Ishikawa (cell line): ENCODE measurements around the gene BEX3.

Experiments used
- CEBPB ChIP-seq: IDR thresholded peaks from 2 replicates; pipeline ENCODE4 v1.6.1; 2012
- FOXM1 ChIP-seq: IDR thresholded peaks from 2 replicates; pipeline ENCODE4 v1.6.1; 2012; ENCODE audit warnings: low read depth, borderline replicate concordance
- TAF1 ChIP-seq: IDR thresholded peaks from 2 replicates; pipeline ENCODE4 v1.6.1; 2012; ENCODE audit warnings: low read depth, mild to moderate bottlenecking
- TF ChIP-seq, protein P1 (sequence below): IDR thresholded peaks from 2 replicates; pipeline ENCODE4 v1.6.1; 2012; ENCODE audit warnings: low read depth, mild to moderate bottlenecking

- TF ChIP-seq FOXM1 (no peak), CEBPB (no peak), TAF1 (no peak)
- TF ChIP-seq, protein P1, sequence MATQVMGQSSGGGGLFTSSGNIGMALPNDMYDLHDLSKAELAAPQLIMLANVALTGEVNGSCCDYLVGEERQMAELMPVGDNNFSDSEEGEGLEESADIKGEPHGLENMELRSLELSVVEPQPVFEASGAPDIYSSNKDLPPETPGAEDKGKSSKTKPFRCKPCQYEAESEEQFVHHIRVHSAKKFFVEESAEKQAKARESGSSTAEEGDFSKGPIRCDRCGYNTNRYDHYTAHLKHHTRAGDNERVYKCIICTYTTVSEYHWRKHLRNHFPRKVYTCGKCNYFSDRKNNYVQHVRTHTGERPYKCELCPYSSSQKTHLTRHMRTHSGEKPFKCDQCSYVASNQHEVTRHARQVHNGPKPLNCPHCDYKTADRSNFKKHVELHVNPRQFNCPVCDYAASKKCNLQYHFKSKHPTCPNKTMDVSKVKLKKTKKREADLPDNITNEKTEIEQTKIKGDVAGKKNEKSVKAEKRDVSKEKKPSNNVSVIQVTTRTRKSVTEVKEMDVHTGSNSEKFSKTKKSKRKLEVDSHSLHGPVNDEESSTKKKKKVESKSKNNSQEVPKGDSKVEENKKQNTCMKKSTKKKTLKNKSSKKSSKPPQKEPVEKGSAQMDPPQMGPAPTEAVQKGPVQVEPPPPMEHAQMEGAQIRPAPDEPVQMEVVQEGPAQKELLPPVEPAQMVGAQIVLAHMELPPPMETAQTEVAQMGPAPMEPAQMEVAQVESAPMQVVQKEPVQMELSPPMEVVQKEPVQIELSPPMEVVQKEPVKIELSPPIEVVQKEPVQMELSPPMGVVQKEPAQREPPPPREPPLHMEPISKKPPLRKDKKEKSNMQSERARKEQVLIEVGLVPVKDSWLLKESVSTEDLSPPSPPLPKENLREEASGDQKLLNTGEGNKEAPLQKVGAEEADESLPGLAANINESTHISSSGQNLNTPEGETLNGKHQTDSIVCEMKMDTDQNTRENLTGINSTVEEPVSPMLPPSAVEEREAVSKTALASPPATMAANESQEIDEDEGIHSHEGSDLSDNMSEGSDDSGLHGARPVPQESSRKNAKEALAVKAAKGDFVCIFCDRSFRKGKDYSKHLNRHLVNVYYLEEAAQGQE: no peak
Observed at GRCh38 chrX:103384672-103385071, 8.3 kb downstream of the BEX3 start.
